Effector CD8-positive, alpha-beta T cell (primary cell): Measurements from ENCODE around the gene EPN1.

Experiments
- DNase-seq: peaks from one replicate; lab custom pipeline; 2025; lab: John Stamatoyannopoulos, UW
- total RNA-seq, 4 experiments: gene quantifications; one replicate each; lab custom pipeline; 2026; lab: John Stamatoyannopoulos, UW

Gene EPN1
- 41.7 to 59.8 (median 50.3) reads per million in 4 experiments for total RNA-seq

GRCh38 chr19:55674841-55675660 lies at the start of gene EPN1:
Gene EPN1 (plus strand): TSS chr19:55675226. CDS start chr19:55678628, 3,402 bp downstream.
- peak; percentile 96 for DNase-seq

- DNase-seq = peak; percentile 35
Observed at GRCh38 chr19:55626350-55626749, 48.7 kb upstream of the EPN1 start.

GRCh38 chr19:55632463-55632834 lies 42.6 kb upstream of the EPN1 start:
- DNase-seq = peak; percentile 89

GRCh38 chr19:55633861-55634260 lies 41.2 kb upstream of the EPN1 start:
- no peak for DNase-seq

- DNase-seq = no peak
Observed at GRCh38 chr19:55635334-55635717, 39.7 kb upstream of the EPN1 start.

GRCh38 chr19:55635856-55636440 lies 39.1 kb upstream of the EPN1 start:
- no peak for DNase-seq

- no peak for DNase-seq
Observed at GRCh38 chr19:55636723-55637122, 38.3 kb upstream of the EPN1 start.

- DNase-seq = no peak
Observed at GRCh38 chr19:55637534-55637933, 37.5 kb upstream of the EPN1 start.

- peak; percentile 18 for DNase-seq
Observed at GRCh38 chr19:55638864-55639359, 36.1 kb upstream of the EPN1 start.

GRCh38 chr19:55640043-55640576 lies 34.9 kb upstream of the EPN1 start:
- peak; percentile 59 for DNase-seq

GRCh38 chr19:55640577-55641425 lies 34.2 kb upstream of the EPN1 start, which contains the start of gene ZNF580:
Gene ZNF580 (plus strand): TSS chr19:55641002. CDS start chr19:55642509, 1,507 bp downstream.
- DNase-seq = peak; percentile 33

GRCh38 chr19:55641426-55642152 lies 33.4 kb upstream of the EPN1 start:
- no peak for DNase-seq

- DNase-seq = no peak
Observed at GRCh38 chr19:55642153-55643002, 32.6 kb upstream of the EPN1 start.

- peak; percentile 67 for DNase-seq
Observed at GRCh38 chr19:55643003-55643886, 31.8 kb upstream of the EPN1 start, which contains the start of gene ZNF581. Gene ZNF581 (plus strand): TSS chr19:55643649. CDS start chr19:55644572, 923 bp downstream.

- DNase-seq = no peak
Observed at GRCh38 chr19:55643887-55644176, 31.2 kb upstream of the EPN1 start.

GRCh38 chr19:55644191-55644833 lies 30.7 kb upstream of the EPN1 start:
- no peak for DNase-seq

GRCh38 chr19:55644842-55645511 lies 30.0 kb upstream of the EPN1 start:
- DNase-seq = no peak

GRCh38 chr19:55645512-55645881 lies 29.5 kb upstream of the EPN1 start:
- no peak for DNase-seq
